ENCODE measurements around the gene ZBTB45.
"Not testable (repeated sequence)": the region's sequence is repeated elsewhere in the genome, so short reads cannot be mapped to it uniquely, and the experiment has no call there.

The ZBTB45 gene

DNA sequence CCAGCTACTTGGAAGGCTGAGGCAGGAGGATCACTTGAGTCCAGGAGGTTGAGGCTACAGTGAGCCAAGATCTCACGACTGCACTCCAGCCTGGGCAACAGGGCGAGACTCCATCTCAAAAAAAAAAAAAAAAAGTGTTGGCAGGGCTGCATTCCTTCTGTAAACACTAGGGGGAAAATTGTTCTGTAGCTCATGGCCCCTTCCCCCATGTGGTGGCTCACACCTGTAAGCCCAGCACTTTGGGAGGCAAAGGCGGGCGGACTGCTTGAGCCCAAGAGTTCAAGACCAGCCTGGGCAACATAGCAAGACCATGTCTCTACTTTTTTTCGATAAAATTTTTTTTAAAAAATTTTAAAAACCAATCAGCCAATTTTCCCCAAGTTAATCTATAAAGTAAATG lies 35.3 kb downstream of the ZBTB45 start:
- DNase-seq; H3K18ac ChIP-seq (ENCODE audit: low read length); H4K8ac ChIP-seq (ENCODE audit: low read depth, low read length); H3K9me3 ChIP-seq (ENCODE audit: insufficient read depth, low read depth, low read length); H3K27me3 ChIP-seq (ENCODE audit: insufficient read depth, low read length); H3K27ac ChIP-seq (ENCODE audit: low read depth, low read length); H4K91ac ChIP-seq (ENCODE audit: low read depth, low read length); H3K23ac ChIP-seq (ENCODE audit: low read length); H2AK5ac ChIP-seq (ENCODE audit: low read length); H3K4me1 ChIP-seq (ENCODE audit: control insufficient read depth in 1 of 2, insufficient read depth in 2 of 2, low read length in 2 of 2); H3K79me1 ChIP-seq (ENCODE audit: low read length); H2AFZ ChIP-seq (ENCODE audit: insufficient read depth, low read length, poor library complexity); H3K79me2 ChIP-seq (ENCODE audit: control insufficient read depth, insufficient read depth, low read length, poor library complexity); H4K12ac ChIP-seq (ENCODE audit: low read depth, low read length); H3K4me3 ChIP-seq (ENCODE audit: low read depth, low read length); H2BK5ac ChIP-seq (ENCODE audit: low read depth, low read length, poor library complexity); H3K9ac ChIP-seq (ENCODE audit: low read length); H3K4ac ChIP-seq (ENCODE audit: low read depth, low read length); H3K4me2 ChIP-seq (ENCODE audit: low read length); H2BK120ac ChIP-seq (ENCODE audit: insufficient read depth, low read length, poor library complexity); H2BK12ac ChIP-seq (ENCODE audit: low read length); H3K14ac ChIP-seq (ENCODE audit: low read length): not testable (repeated sequence)
- peaks cover 12 to 13% of the 10 kb centered on the region in 2 experiments for H3K36me3 ChIP-seq (ENCODE audit: control insufficient read depth in 1 of 2, insufficient read depth in 2 of 2, low read length in 2 of 2)
- WGBS (ENCODE audit: extremely low coverage, insufficient coverage, insufficient read length), result 100% methylated on average over 1 of the region's 5 CpGs

- H4K91ac ChIP-seq (ENCODE audit: low read depth, low read length), result no peak overlapping the region
- H3K79me2 ChIP-seq (ENCODE audit: control insufficient read depth, insufficient read depth, low read length, poor library complexity), result no peaks in the 10 kb centered on the region
- no peak overlapping the region for H4K8ac ChIP-seq (ENCODE audit: low read depth, low read length)
- WGBS (ENCODE audit: extremely low coverage, insufficient coverage, insufficient read length), result no CpG with 5 or more reads among the region's 2 CpGs
- H3K4me3 ChIP-seq (ENCODE audit: low read depth, low read length), result no peak overlapping the region
- no peak overlapping the region for H2BK5ac ChIP-seq (ENCODE audit: low read depth, low read length, poor library complexity)
- H3K4ac ChIP-seq (ENCODE audit: low read depth, low read length), result no peak overlapping the region
- no peak overlapping the region for H3K14ac ChIP-seq (ENCODE audit: low read length)
- H2AK5ac ChIP-seq (ENCODE audit: low read length), result no peak overlapping the region
- no peaks in the 10 kb centered on the region for H3K79me1 ChIP-seq (ENCODE audit: low read length)
- H3K4me1 ChIP-seq (ENCODE audit: control insufficient read depth in 1 of 2, insufficient read depth in 2 of 2, low read length in 2 of 2), result no peaks in the 10 kb centered on the region
- H4K12ac ChIP-seq (ENCODE audit: low read depth, low read length), result no peak overlapping the region
- H3K27me3 ChIP-seq (ENCODE audit: insufficient read depth, low read length), result no peaks in the 10 kb centered on the region
- no peak overlapping the region for H3K23ac ChIP-seq (ENCODE audit: low read length)
- no peak overlapping the region for H3K27ac ChIP-seq (ENCODE audit: low read depth, low read length)
- H3K9ac ChIP-seq (ENCODE audit: low read length), result no peak overlapping the region
- H3K36me3 ChIP-seq (ENCODE audit: control insufficient read depth in 1 of 2, insufficient read depth in 2 of 2, low read length in 2 of 2), result peaks cover 13 to 15% of the 10 kb centered on the region in 2 experiments
- no peak overlapping the region for H2AFZ ChIP-seq (ENCODE audit: insufficient read depth, low read length, poor library complexity)
- H3K18ac ChIP-seq (ENCODE audit: low read length), result no peak overlapping the region
- no peak overlapping the region for H3K4me2 ChIP-seq (ENCODE audit: low read length)
- no peak overlapping the region for H2BK12ac ChIP-seq (ENCODE audit: low read length)
- peaks cover 2% of the 10 kb centered on the region for H3K9me3 ChIP-seq (ENCODE audit: insufficient read depth, low read depth, low read length)
- no peak overlapping the region for H2BK120ac ChIP-seq (ENCODE audit: insufficient read depth, low read length, poor library complexity)
- DNase-seq, result no peak
These were observed 35.8 kb downstream of the ZBTB45 start for GRCh38 chr19:58483776-58484175.

- Histone ChIP-seq H3K4me2 (ENCODE audit: low read length) (no peak overlapping the region), H3K36me3 (ENCODE audit: control insufficient read depth in 1 of 2, insufficient read depth in 2 of 2, low read length in 2 of 2) (peaks cover 13 to 15% of the 10 kb centered on the region in 2 experiments), H4K91ac (ENCODE audit: low read depth, low read length) (no peak overlapping the region), H3K4me3 (ENCODE audit: low read depth, low read length) (no peak overlapping the region), H2BK5ac (ENCODE audit: low read depth, low read length, poor library complexity) (no peak overlapping the region), H3K9me3 (ENCODE audit: insufficient read depth, low read depth, low read length) (no peaks in the 10 kb centered on the region), H3K14ac (ENCODE audit: low read length) (no peak overlapping the region), H3K79me1 (ENCODE audit: low read length) (no peaks in the 10 kb centered on the region), H4K8ac (ENCODE audit: low read depth, low read length) (no peak overlapping the region), H2AFZ (ENCODE audit: insufficient read depth, low read length, poor library complexity) (no peak overlapping the region), H2BK120ac (ENCODE audit: insufficient read depth, low read length, poor library complexity) (no peak overlapping the region), H3K9ac (ENCODE audit: low read length) (no peak overlapping the region), H3K4ac (ENCODE audit: low read depth, low read length) (no peak overlapping the region), H3K18ac (ENCODE audit: low read length) (no peak overlapping the region), H3K27me3 (ENCODE audit: insufficient read depth, low read length) (no peaks in the 10 kb centered on the region), H2BK12ac (ENCODE audit: low read length) (no peak overlapping the region), H3K79me2 (ENCODE audit: control insufficient read depth, insufficient read depth, low read length, poor library complexity) (no peaks in the 10 kb centered on the region), H4K12ac (ENCODE audit: low read depth, low read length) (no peak overlapping the region), H2AK5ac (ENCODE audit: low read length) (no peak overlapping the region), H3K27ac (ENCODE audit: low read depth, low read length) (no peak overlapping the region), H3K4me1 (ENCODE audit: control insufficient read depth in 1 of 2, insufficient read depth in 2 of 2, low read length in 2 of 2) (no peaks in the 10 kb centered on the region), H3K23ac (ENCODE audit: low read length) (no peak overlapping the region)
- DNase-seq, result no peak
- WGBS (ENCODE audit: extremely low coverage, insufficient coverage, insufficient read length), result no CpG with 5 or more reads among the region's 7 CpGs
These were observed 37.2 kb downstream of the ZBTB45 start for GRCh38 chr19:58482372-58482771.

DNA sequence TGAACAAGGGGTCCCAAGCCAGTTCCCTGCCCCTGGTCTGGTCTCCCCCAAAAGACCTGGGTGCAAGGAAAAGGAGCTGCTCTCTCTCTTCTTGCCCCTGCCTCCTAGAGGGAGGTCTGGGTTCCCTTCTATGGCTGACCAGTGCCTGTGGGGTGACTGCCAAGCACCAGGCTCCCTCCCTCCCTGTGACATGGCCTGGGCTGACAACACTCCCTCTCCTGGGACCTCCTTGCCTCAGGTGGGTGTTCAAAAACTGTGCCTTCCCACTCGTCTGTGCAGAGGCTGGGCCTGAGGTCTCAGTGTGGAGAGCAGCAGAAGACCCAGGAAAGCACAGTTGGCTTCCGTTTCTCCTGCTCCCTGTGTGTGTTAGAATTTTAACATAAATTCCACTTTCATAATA lies 38.8 kb downstream of the ZBTB45 start:
- Histone ChIP-seq H4K8ac (ENCODE audit: low read depth, low read length) (no peak overlapping the region), H3K36me3 (ENCODE audit: control insufficient read depth in 1 of 2, insufficient read depth in 2 of 2, low read length in 2 of 2) (peaks cover 13 to 15% of the 10 kb centered on the region in 2 experiments), H3K27ac (ENCODE audit: low read depth, low read length) (no peak overlapping the region), H3K79me1 (ENCODE audit: low read length) (peaks cover 7% of the 10 kb centered on the region), H2BK12ac (ENCODE audit: low read length) (no peak overlapping the region), H3K4ac (ENCODE audit: low read depth, low read length) (no peak overlapping the region), H3K18ac (ENCODE audit: low read length) (no peak overlapping the region), H4K91ac (ENCODE audit: low read depth, low read length) (no peak overlapping the region), H3K4me1 (ENCODE audit: control insufficient read depth in 1 of 2, insufficient read depth in 2 of 2, low read length in 2 of 2) (peaks cover 5 to 7% of the 10 kb centered on the region in 2 experiments), H3K9me3 (ENCODE audit: insufficient read depth, low read depth, low read length) (no peaks in the 10 kb centered on the region), H2AK5ac (ENCODE audit: low read length) (no peak overlapping the region), H3K4me2 (ENCODE audit: low read length) (no peak overlapping the region), H3K23ac (ENCODE audit: low read length) (no peak overlapping the region), H4K12ac (ENCODE audit: low read depth, low read length) (no peak overlapping the region), H2BK120ac (ENCODE audit: insufficient read depth, low read length, poor library complexity) (no peak overlapping the region), H3K4me3 (ENCODE audit: low read depth, low read length) (no peak overlapping the region), H2AFZ (ENCODE audit: insufficient read depth, low read length, poor library complexity) (no peak overlapping the region), H3K9ac (ENCODE audit: low read length) (no peak overlapping the region), H3K27me3 (ENCODE audit: insufficient read depth, low read length) (no peaks in the 10 kb centered on the region), H3K14ac (ENCODE audit: low read length) (no peak overlapping the region), H3K79me2 (ENCODE audit: control insufficient read depth, insufficient read depth, low read length, poor library complexity) (peaks cover 3% of the 10 kb centered on the region), H2BK5ac (ENCODE audit: low read depth, low read length, poor library complexity) (no peak overlapping the region)
- DNase-seq, result no peak
- WGBS (ENCODE audit: extremely low coverage, insufficient coverage, insufficient read length), result no CpG with 5 or more reads among the region's 2 CpGs

Measured in trophoblast cell (in vitro differentiated cells and primary cell).